HepG2 (cell line): ENCODE data around the gene DMXL2. TPM values are rescaled to one million over a fixed set of nuclear protein-coding genes. Genes with fewer than 3 reads are reported as not detected.

ENCODE experiments used
- ATAC-seq: fragments of 200-7000 bp; cut with Tn5 transposase; 3 replicates; pipeline ENCODE4 v1.9.1; 2020; ENCODE audit warnings: mild to moderate bottlenecking, moderate library complexity
- BruUV-seq: library from RNA; stranded (reverse); fragments of 400-500 nt; replicated peaks from 2 replicates; lab custom pipeline; 2021; lab: Mats Ljungman, UMichigan
- CTCF ChIA-PET: fragments of 300-600 bp; formaldehyde crosslinking; extraction: SDS; loops from one replicate; lab custom pipeline; 2021; ENCODE audit warnings: low total read pairs, inconsistent platforms, low intra/inter-chr PET ratio; lab: Yijun Ruan, JAX
- POLR2A ChIA-PET: fragments of 350-600 bp; sonication (Branson Sonifier 250); formaldehyde crosslinking; loops from one replicate; lab custom pipeline; 2020; ENCODE audit warnings: antibody characterized with exemption, inconsistent platforms; lab: Yijun Ruan, JAX
- DNase-seq: peaks from one replicate; pipeline ENCODE4 v3.0.0-alpha.2; 2015; ENCODE audit warnings: low spot score
- FAIRE-seq: peaks from 3 replicates; lab custom pipeline; 2011; peaks lifted over from hg19 to GRCh38; lab: Jason Lieb, UNC
- H2AFZ ChIP-seq: one replicate; pipeline ENCODE4 v1.6.1; 2011; ENCODE audit warnings: low read length, inconsistent platforms
- H3K27ac ChIP-seq: fragments of 300-600 bp; 3 replicates; pipeline ENCODE4 v1.8.0; 2011; ENCODE audit warnings: mixed run types, mild to moderate bottlenecking, mixed read lengths, low read length, inconsistent platforms; ENCODE audit not compliant: insufficient read depth; ENCODE audit errors: extremely low read length
- H3K27me3 ChIP-seq, 2 experiments: fragments of 200-600 bp in 1 of 2; 2 replicates in 1 of 2; 3 replicates in 1 of 2; pipeline versions ENCODE4 v1.6.0 to v1.8.0; 2011; ENCODE audit warnings: low read length in 2 of 2, mild to moderate bottlenecking in 2 of 2, moderate library complexity in 2 of 2, inconsistent platforms in 1 of 2; ENCODE audit not compliant: insufficient read depth in 2 of 2, control insufficient read depth in 1 of 2
- H3K36me3 ChIP-seq, 2 experiments: fragments of 200-600 bp in 1 of 2; replicated peaks in 1 of 2; 2 replicates in 1 of 2; 3 replicates in 1 of 2; pipeline versions ENCODE4 v1.5.1 to v1.8.0; 2011; ENCODE audit warnings: low read length in 2 of 2, inconsistent platforms in 1 of 2; ENCODE audit not compliant: insufficient read depth in 2 of 2, control insufficient read depth in 1 of 2
- H3K4me1 ChIP-seq: 2 replicates; pipeline ENCODE4 v1.5.1; 2012; ENCODE audit warnings: low read length, inconsistent platforms; ENCODE audit not compliant: insufficient read depth
- H3K4me2 ChIP-seq: 2 replicates; pipeline ENCODE4 v1.6.0; 2011; ENCODE audit warnings: low read depth, low read length, inconsistent platforms
- H3K4me3 ChIP-seq, 3 experiments: fragments of 200-600 bp in 1 of 3; sonication (generic), shearing (Covaris generic) in 1 of 3; replicated peaks in 1 of 3; 2 replicates each; pipeline ENCODE4 v1.5.1; 2011 to 2016; ENCODE audit warnings: low read length in 3 of 3, inconsistent platforms in 2 of 3, low read depth in 2 of 3, mild to moderate bottlenecking in 2 of 3, control low read depth in 1 of 3, mixed read lengths in 1 of 3; ENCODE audit not compliant: insufficient read depth in 1 of 3
- H3K79me2 ChIP-seq: one replicate; pipeline ENCODE4 v1.6.1; 2011; ENCODE audit warnings: low read length, inconsistent platforms; ENCODE audit not compliant: insufficient read depth
- H3K9ac ChIP-seq: 2 replicates; pipeline ENCODE4 v1.6.0; 2011; ENCODE audit warnings: mild to moderate bottlenecking, low read depth, low read length, inconsistent platforms; ENCODE audit not compliant: insufficient read depth
- H3K9me3 ChIP-seq: 2 replicates; pipeline ENCODE4 v1.5.1; 2012; ENCODE audit warnings: mild to moderate bottlenecking, low read length
- H4K20me1 ChIP-seq: 2 replicates; pipeline ENCODE4 v1.6.0; 2011; ENCODE audit warnings: inconsistent platforms, mild to moderate bottlenecking, low read length, moderate library complexity; ENCODE audit not compliant: insufficient read depth
- ARID5B ChIP-seq: IDR thresholded peaks from 2 replicates; pipeline ENCODE4 v1.4.0; 2020; ENCODE audit warnings: mild to moderate bottlenecking, missing genetic modification reagents
- HDAC6 ChIP-seq: fragments of 200-600 bp; sonication (generic); IDR thresholded peaks from 2 replicates; pipeline ENCODE4 v1.7.0; 2017; ENCODE audit warnings: mild to moderate bottlenecking, antibody characterized with exemption, low read length, low read depth
- KDM6A ChIP-seq: IDR thresholded peaks from 2 replicates; pipeline ENCODE4 v1.6.1; 2016; ENCODE audit warnings: low read depth
- MAFF ChIP-seq: IDR thresholded peaks from 2 replicates; pipeline ENCODE4 v1.6.1; 2011; ENCODE audit warnings: low read depth, low read length, improper control_type of control experiment
- MAFK ChIP-seq, 2 experiments: IDR thresholded peaks in 1 of 2; conservative IDR thresholded peaks in 1 of 2; 2 replicates each; pipeline ENCODE4 v1.6.1; 2011; ENCODE audit warnings: improper control_type of control experiment in 2 of 2, low read length in 2 of 2
- ZNF460 ChIP-seq: sonication (generic); formaldehyde crosslinking; IDR thresholded peaks from 2 replicates; pipeline ENCODE4 v1.5.1; 2020; ENCODE audit warnings: missing genetic modification reagents, mild to moderate bottlenecking, borderline replicate concordance
- WGBS: methylation state at CpG from one replicate; pipeline ENCODE4 v1.1.6; 2017; ENCODE audit warnings: low lambda C conversion rate; 5-methylcytosine and 5-hydroxymethylcytosine counted together
- in situ Hi-C: cut with HindIII; loops from 2 replicates; pipeline ENCODE4 v1.10.0; 2017; ENCODE audit warnings: low pct_unique_long_range_greater_than_20kb; ENCODE audit not compliant: extremely low pct_ligation_motif_present
- intact Hi-C: fragments of 100-400 bp; cut with micrococcal nuclease; formaldehyde crosslinking; loops from one replicate; pipeline ENCODE4 v1.10.0; 2022; ENCODE audit not compliant: unreplicated experiment
- polyA plus RNA-seq, 8 experiments: library from polyadenylated mRNA; depleted of rRNA in 3 of 8; stranded (reverse) in 7 of 8; unstranded in 1 of 8; fragments of >200 nt; fragmentation: Illumina TruSeq in 4 of 8; extraction: Trizol in 4 of 8; gene quantifications; 2 replicates each; pipeline versions ENCODE4 v1.2.1 to v1.2.3, GENCODE V29; 2011 to 2016; ENCODE audit warnings: low read depth in 4 of 8, missing spikeins in 1 of 8, mixed read lengths in 1 of 8; ENCODE audit not compliant: insufficient read depth in 1 of 8
- total RNA-seq, 5 experiments: library from RNA; depleted of rRNA; stranded (reverse); fragments of >200 nt; fragmentation: Illumina TruSeq; extraction: Trizol; gene quantifications; 2 replicates each; pipeline ENCODE4 v1.2.3, GENCODE V29; 2016; ENCODE audit warnings: low read depth in 1 of 5

Gene DMXL2
- total and polyA plus RNA-seq, 2 of the 13 experiments (the other 11 are each of a cell fraction or from before 2014, with no cell fraction given), result 11.6 to 15.3 TPM

GRCh38 chr15:51425517-51426040 is 197.0 kb downstream of the DMXL2 start:
- FAIRE-seq (no peak), ATAC-seq (no peak)
- Histone ChIP-seq H3K4me2 (no peak overlapping the region), H3K9ac (no peak overlapping the region), H3K27me3 (no peaks in the 10 kb centered on the region), H3K79me2 (no peaks in the 10 kb centered on the region), H3K27ac (no peak overlapping the region), H3K4me3 (no peak overlapping the region), H3K4me1 (no peaks in the 10 kb centered on the region), H3K9me3 (no peaks in the 10 kb centered on the region), H4K20me1 (no peaks in the 10 kb centered on the region)
- BruUV-seq, result no TSS peak
- in situ Hi-C loops, result no loop called here
- peak; percentile 84 to 95 for TF ChIP-seq MAFK (conservative IDR thresholded peaks at IDR 0.05 in 1 of 2, IDR thresholded peaks at IDR 0.05 in 1 of 2; ENCODE audit: low read length in 2 of 2)
- TF ChIP-seq ARID5B (CRISPR knock-in tag), result no peak
- TF ChIP-seq ZNF460 (CRISPR knock-in tag), result no peak
- peak; percentile 92 for TF ChIP-seq MAFF
- no peak for TF ChIP-seq HDAC6
- TF ChIP-seq KDM6A (CRISPR knock-in tag), result no peak
- TF ChIP-seq, all 625 proteins: peak for 2
- 3% methylated on average over 1 of the region's 1 CpG for whole genome bisulfite sequencing
- Histone ChIP-seq H3K36me3 (no peaks in the 10 kb centered on the region), H2AFZ (no peak overlapping the region)
- CTCF ChIA-PET, result no interaction called here
- POLR2A ChIA-PET, result no interaction called here
- no peak for DNase-seq
- intact Hi-C loops, result no loop called here
